GM10266 (cell line): ENCODE results near the gene TSR3.

Experiments used
- DNase-seq: peaks from one replicate; pipeline ENCODE4 v3.0.0; 2012; ENCODE audit errors: extremely low spot score
- CTCF ChIP-seq: IDR thresholded peaks from 2 replicates; pipeline ENCODE4 v1.5.1; 2012; ENCODE audit warnings: mild to moderate bottlenecking, low read depth; ENCODE audit not compliant: control insufficient read depth, insufficient read depth; ENCODE audit errors: missing control alignments

The TSR3 gene

GRCh38 chr16:1320658-1321240 is 30.9 kb downstream of the TSR3 start:
- no peak for DNase-seq
- TF ChIP-seq CTCF = no peak

- no peak for TF ChIP-seq CTCF
- DNase-seq = no peak
Measured at GRCh38 chr16:1320097-1320496, 31.6 kb downstream of the TSR3 start.

- DNase-seq = no peak
- TF ChIP-seq CTCF = no peak
Measured at GRCh38 chr16:1319041-1319440, 32.6 kb downstream of the TSR3 start.

DNA sequence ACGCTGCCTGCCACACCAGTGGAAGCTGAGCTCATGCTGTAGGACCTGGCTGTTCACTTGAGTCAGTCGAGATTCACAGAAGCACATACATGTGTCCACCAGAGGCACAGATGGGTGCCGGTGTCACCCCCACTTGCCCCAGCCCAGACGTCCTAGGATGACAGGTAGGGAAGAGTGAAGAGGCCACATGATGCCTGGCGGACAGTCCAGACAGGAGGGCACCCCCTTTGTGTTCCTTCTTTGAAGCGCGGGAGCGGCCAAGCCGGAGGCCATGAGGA is 33.5 kb downstream of the TSR3 start:
- TF ChIP-seq CTCF = no peak
- DNase-seq = no peak

DNA sequence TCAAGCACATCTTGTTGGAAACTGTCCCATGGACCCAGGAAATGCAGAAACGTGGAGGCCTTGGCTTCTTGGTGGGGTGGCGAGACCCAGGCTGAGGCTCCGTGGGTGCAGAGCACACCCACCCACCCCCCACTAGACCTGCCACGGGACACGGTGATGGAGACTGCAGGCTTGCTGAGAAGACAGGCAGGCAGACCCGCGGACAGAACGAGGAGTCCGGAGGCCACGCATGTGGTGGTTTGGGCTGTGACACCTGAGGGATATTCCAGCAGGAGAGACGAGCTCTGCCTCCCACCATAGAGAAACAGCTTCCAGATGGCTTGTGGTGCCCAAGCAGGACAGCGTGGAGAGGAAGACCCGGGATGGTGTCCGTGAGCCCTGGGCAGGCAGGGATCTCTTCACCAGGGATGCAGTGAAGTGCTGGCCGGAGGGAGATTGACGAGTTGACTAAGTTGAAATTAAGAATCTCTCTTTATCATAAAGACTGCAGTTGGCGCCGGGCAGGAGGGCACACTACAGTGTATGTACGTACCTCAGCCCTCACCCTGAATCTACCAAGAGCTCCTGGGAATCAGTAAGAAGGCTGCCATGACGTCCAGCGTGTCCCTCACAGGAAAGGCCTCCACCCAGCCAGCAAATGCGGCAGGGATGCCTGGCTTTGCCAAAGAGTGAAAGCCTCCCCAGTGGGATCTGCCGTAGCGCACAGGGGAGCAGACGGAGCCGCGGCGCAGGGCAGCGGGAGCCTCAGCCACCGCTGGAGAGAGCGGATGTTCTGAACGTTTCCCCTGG is 34.0 kb downstream of the TSR3 start:
- DNase-seq = no peak
- no peak for TF ChIP-seq CTCF

DNA sequence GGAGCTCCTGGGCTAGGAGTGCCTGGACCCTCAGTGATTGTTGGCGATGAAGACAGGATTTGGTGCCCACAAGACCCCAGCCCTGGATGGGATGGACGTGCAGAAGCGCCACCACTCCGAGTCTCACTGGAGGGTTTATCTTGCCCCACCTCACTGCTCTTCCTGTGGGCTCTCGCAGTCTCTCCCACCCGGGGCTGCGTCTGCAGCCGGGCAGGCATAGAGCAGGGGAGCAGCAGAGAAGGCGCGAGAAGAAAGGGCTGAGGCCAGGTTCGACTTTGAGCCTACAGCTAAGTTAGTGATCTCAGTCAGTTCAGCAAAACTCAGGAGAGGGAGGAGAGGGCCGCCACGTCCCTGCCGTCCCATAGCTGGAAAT is 35.7 kb downstream of the TSR3 start:
- TF ChIP-seq CTCF = no peak
- DNase-seq = no peak

GRCh38 chr16:1315081-1316032 is 36.3 kb downstream of the TSR3 start:
- no peak for DNase-seq
- TF ChIP-seq CTCF = no peak
